Keratinocyte (primary cell): Measurements from ENCODE around the gene CCDC69. TPM values are rescaled to one million over a fixed set of nuclear protein-coding genes. Genes with fewer than 3 reads are reported as not detected.

Experiments used
- DNase-seq: peaks from one replicate; pipeline ENCODE4 v3.0.0-alpha.2; 2011; ENCODE audit warnings: low read depth, missing footprints, low spot score
- FAIRE-seq: peaks from 2 replicates; lab custom pipeline; 2011; peaks lifted over from hg19 to GRCh38; lab: Jason Lieb, UNC
- H2AFZ ChIP-seq: 2 replicates; pipeline ENCODE4 v1.6.0; 2012; ENCODE audit warnings: low read length, control low read depth, inconsistent platforms; ENCODE audit not compliant: control insufficient read depth
- H3K27ac ChIP-seq: 2 replicates; pipeline ENCODE4 v1.5.1; 2011; ENCODE audit warnings: low read length; ENCODE audit not compliant: control insufficient read depth, insufficient read depth
- H3K27me3 ChIP-seq: 3 replicates; pipeline ENCODE4 v1.6.0; 2011; ENCODE audit warnings: low read length; ENCODE audit not compliant: control insufficient read depth, insufficient read depth; ENCODE audit errors: extremely low read depth
- H3K36me3 ChIP-seq, 2 experiments: 2 replicates in 1 of 2; 3 replicates in 1 of 2; pipeline ENCODE4 v1.5.1; 2011; ENCODE audit warnings: low read length in 2 of 2, mild to moderate bottlenecking in 1 of 2; ENCODE audit not compliant: control insufficient read depth in 2 of 2, insufficient read depth in 2 of 2; ENCODE audit errors: extremely low read depth in 1 of 2
- H3K4me1 ChIP-seq: 3 replicates; pipeline ENCODE4 v1.5.1; 2011; ENCODE audit warnings: low read length; ENCODE audit not compliant: control insufficient read depth, insufficient read depth; ENCODE audit errors: extremely low read depth
- H3K4me2 ChIP-seq: 3 replicates; pipeline ENCODE4 v1.6.0; 2011; ENCODE audit warnings: low read depth, low read length; ENCODE audit not compliant: control insufficient read depth, insufficient read depth; ENCODE audit errors: extremely low read depth
- H3K4me3 ChIP-seq, 3 experiments: fragments of 200-600 bp in 1 of 3; sonication (generic) in 1 of 3; 2 replicates in 2 of 3; 3 replicates in 1 of 3; pipeline ENCODE4 v1.5.1; 2011 to 2016; ENCODE audit warnings: low read length in 3 of 3, mild to moderate bottlenecking in 3 of 3, control low read depth in 2 of 3, inconsistent platforms in 1 of 3, low read depth in 1 of 3, mixed read lengths in 1 of 3, mixed run types in 1 of 3, moderate library complexity in 1 of 3; ENCODE audit not compliant: control insufficient read depth in 2 of 3, insufficient read depth in 2 of 3; ENCODE audit errors: extremely low read depth in 1 of 3
- H3K79me2 ChIP-seq: 2 replicates; pipeline ENCODE4 v1.6.0; 2012; ENCODE audit warnings: low read length; ENCODE audit not compliant: control insufficient read depth, insufficient read depth
- H3K9ac ChIP-seq: 3 replicates; pipeline ENCODE4 v1.6.0; 2011; ENCODE audit warnings: low read length; ENCODE audit not compliant: control insufficient read depth, insufficient read depth; ENCODE audit errors: extremely low read depth
- H3K9me1 ChIP-seq: 3 replicates; pipeline ENCODE4 v1.6.0; 2011; ENCODE audit warnings: low read length; ENCODE audit not compliant: control insufficient read depth, insufficient read depth; ENCODE audit errors: extremely low read depth
- H3K9me3 ChIP-seq: 2 replicates; pipeline ENCODE4 v1.5.1; 2012; ENCODE audit warnings: low read depth, low read length; ENCODE audit not compliant: control insufficient read depth
- H4K20me1 ChIP-seq: 3 replicates; pipeline ENCODE4 v1.6.0; 2011; ENCODE audit warnings: low read length; ENCODE audit not compliant: control insufficient read depth, insufficient read depth; ENCODE audit errors: extremely low read depth
- EZH2 ChIP-seq: IDR thresholded peaks from one replicate; pipeline ENCODE4 v1.6.1; 2012; ENCODE audit warnings: inconsistent platforms, mild to moderate bottlenecking, low read length, moderate library complexity
- dilution Hi-C: fragments of 300-500 bp; cut with MboI; formaldehyde crosslinking; loops from one replicate; pipeline ENCODE4 v1.7.0; 2020; ENCODE audit warnings: low sequenced_read_pairs; ENCODE audit not compliant: extremely low pct_ligation_motif_present
- polyA plus RNA-seq, 5 experiments: library from polyadenylated mRNA; depleted of rRNA in 3 of 5; stranded (reverse) in 3 of 5; stranded (forward) in 1 of 5; unstranded in 1 of 5; fragments of >200 nt; gene quantifications; 1 replicate in 1 of 5; 2 replicates in 3 of 5; 3 replicates in 1 of 5; pipeline versions ENCODE4 v1.2.1 to v1.2.3, GENCODE V29; 2011 to 2012; ENCODE audit warnings: missing spikeins in 2 of 5, low read depth in 1 of 5, low replicate concordance in 1 of 5
- TF ChIP-seq, protein P1 (sequence below), 3 experiments: IDR thresholded peaks in 1 of 3; conservative IDR thresholded peaks in 1 of 3; optimal IDR thresholded peaks in 1 of 3; 2 replicates in 2 of 3; 3 replicates in 1 of 3; pipeline versions ENCODE3 to v1.5.1; 2011; ENCODE audit warnings: low read length in 3 of 3, mild to moderate bottlenecking in 3 of 3, moderate library complexity in 2 of 3, control low read depth in 1 of 3, inconsistent platforms in 1 of 3; ENCODE audit not compliant: insufficient read depth in 2 of 3; ENCODE audit errors: extremely low read depth in 1 of 3

Gene CCDC69
- polyA plus RNA-seq, 1 donor (not counting 4 experiments of a cell fraction or from before 2014, with no cell fraction given) = 4.1 TPM

DNA sequence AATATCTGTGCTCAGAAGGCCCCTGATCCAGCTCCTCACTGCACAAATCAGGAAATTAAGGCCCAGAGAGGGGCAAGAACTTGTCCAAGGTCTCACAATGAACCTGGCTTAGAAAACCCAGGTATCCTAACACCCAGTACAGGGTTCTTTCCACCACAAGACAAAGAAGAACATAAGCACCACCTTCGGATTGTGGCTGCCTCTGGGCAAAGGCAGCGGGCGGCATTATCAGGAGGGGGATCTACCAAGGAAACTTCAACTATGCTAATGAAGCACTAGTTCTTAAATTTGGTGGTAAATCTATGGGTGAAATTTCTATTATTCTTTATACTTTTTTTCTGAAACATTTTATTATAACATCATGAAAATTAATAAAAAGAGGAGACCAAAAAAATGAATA is 84.2 kb downstream of the CCDC69 start:
- DNase-seq = no peak
- dilution Hi-C loops = no loop called here
- Histone ChIP-seq H3K9me1 (no peaks in the 10 kb centered on the region), H3K27ac (no peak overlapping the region), H3K4me2 (no peak overlapping the region), H3K27me3 (peaks cover 11% of the 10 kb centered on the region), H3K36me3 (no peaks in the 10 kb centered on the region), H3K79me2 (no peaks in the 10 kb centered on the region), H4K20me1 (no peaks in the 10 kb centered on the region), H3K4me3 (no peak overlapping the region), H3K9me3 (no peaks in the 10 kb centered on the region), H3K9ac (no peak overlapping the region), H3K4me1 (peaks cover 6% of the 10 kb centered on the region), H2AFZ (no peak overlapping the region)
- no peak for FAIRE-seq
- no peak for TF ChIP-seq EZH2
- TF ChIP-seq, protein P1, sequence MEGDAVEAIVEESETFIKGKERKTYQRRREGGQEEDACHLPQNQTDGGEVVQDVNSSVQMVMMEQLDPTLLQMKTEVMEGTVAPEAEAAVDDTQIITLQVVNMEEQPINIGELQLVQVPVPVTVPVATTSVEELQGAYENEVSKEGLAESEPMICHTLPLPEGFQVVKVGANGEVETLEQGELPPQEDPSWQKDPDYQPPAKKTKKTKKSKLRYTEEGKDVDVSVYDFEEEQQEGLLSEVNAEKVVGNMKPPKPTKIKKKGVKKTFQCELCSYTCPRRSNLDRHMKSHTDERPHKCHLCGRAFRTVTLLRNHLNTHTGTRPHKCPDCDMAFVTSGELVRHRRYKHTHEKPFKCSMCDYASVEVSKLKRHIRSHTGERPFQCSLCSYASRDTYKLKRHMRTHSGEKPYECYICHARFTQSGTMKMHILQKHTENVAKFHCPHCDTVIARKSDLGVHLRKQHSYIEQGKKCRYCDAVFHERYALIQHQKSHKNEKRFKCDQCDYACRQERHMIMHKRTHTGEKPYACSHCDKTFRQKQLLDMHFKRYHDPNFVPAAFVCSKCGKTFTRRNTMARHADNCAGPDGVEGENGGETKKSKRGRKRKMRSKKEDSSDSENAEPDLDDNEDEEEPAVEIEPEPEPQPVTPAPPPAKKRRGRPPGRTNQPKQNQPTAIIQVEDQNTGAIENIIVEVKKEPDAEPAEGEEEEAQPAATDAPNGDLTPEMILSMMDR (optimal IDR thresholded peaks at IDR 0.05 in 1 of 3, IDR thresholded peaks at IDR 0.05 in 1 of 3, conservative IDR thresholded peaks at IDR 0.05 in 1 of 3; ENCODE audit: extremely low read depth in 1 of 3, insufficient read depth in 2 of 3, low read length in 3 of 3) = no peak

DNA sequence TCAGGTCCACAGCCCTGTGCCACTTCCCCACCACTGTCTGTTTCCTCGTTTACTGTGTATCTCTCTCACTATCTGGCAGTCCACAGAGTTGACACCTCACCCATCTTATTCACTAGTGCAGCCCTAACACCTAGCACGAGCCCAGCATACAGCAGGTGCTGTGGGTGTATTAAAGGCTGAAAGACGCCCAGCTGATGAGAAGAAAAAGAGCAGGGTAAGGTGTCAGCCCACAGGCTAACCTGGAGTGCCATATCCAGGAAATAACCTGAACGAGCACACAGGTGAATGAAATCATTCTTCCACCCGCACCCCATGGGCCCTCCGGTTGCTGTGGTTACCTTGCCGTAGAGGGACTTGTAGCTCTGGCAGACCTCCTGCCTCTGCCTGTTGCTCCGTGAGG is 84.9 kb downstream of the CCDC69 start:
- Histone ChIP-seq H3K4me2 (no peak overlapping the region), H3K4me3 (no peak overlapping the region), H3K9ac (no peak overlapping the region), H3K27me3 (peaks cover 11% of the 10 kb centered on the region), H3K9me1 (no peaks in the 10 kb centered on the region), H3K27ac (no peak overlapping the region), H3K9me3 (no peaks in the 10 kb centered on the region), H3K79me2 (no peaks in the 10 kb centered on the region), H2AFZ (no peak overlapping the region), H3K36me3 (no peaks in the 10 kb centered on the region), H4K20me1 (no peaks in the 10 kb centered on the region), H3K4me1 (peaks cover 6% of the 10 kb centered on the region)
- dilution Hi-C loops = no loop called here
- TF ChIP-seq, protein P1 (optimal IDR thresholded peaks at IDR 0.05 in 1 of 3, IDR thresholded peaks at IDR 0.05 in 1 of 3, conservative IDR thresholded peaks at IDR 0.05 in 1 of 3; ENCODE audit: extremely low read depth in 1 of 3, insufficient read depth in 2 of 3, low read length in 3 of 3) = no peak
- no peak for FAIRE-seq
- no peak for DNase-seq
